GM12878 (cell line): ENCODE results near the gene ESPL1. TPM values are rescaled to one million over a fixed set of nuclear protein-coding genes. Genes with fewer than 3 reads are reported as not detected.

Source experiments
- ATAC-seq: fragments of 200-7000 bp; cut with Tn5 transposase; 3 replicates; pipeline ENCODE4 v1.9.1; 2020; ENCODE audit warnings: mild to moderate bottlenecking, moderate library complexity
- BruUV-seq: library from RNA; stranded (reverse); fragments of 400-500 nt; replicated peaks from 2 replicates; lab custom pipeline; 2021; lab: Mats Ljungman, UMichigan
- CTCF ChIA-PET: fragments of 300-600 bp; sonication (Branson Sonifier 250); formaldehyde crosslinking; extraction: SDS; loops from one replicate; lab custom pipeline; 2021; ENCODE audit warnings: inconsistent platforms; lab: Yijun Ruan, JAX
- POLR2A ChIA-PET: fragments of 350-600 bp; formaldehyde crosslinking; extraction: SDS; loops from one replicate; lab custom pipeline; 2021; ENCODE audit warnings: inconsistent platforms; lab: Charles Lee
- RAD21 ChIA-PET: fragments of 300-600 bp; sonication (Branson Sonifier 250); formaldehyde crosslinking; loops from one replicate; lab custom pipeline; 2023; ENCODE audit warnings: antibody characterized with exemption; ENCODE audit not compliant: unreplicated experiment; lab: Charles Lee
- SMC1A ChIA-PET: fragments of 300-600 bp; sonication (Branson Sonifier 250); formaldehyde crosslinking; loops from one replicate; lab custom pipeline; 2023; ENCODE audit not compliant: unreplicated experiment, uncharacterized antibody; lab: Charles Lee
- DNase-seq: peaks from one replicate; pipeline ENCODE4 v3.0.0-alpha.2; 2011; ENCODE audit warnings: low read depth, low spot score
- FAIRE-seq: peaks from 3 replicates; lab custom pipeline; 2011; peaks lifted over from hg19 to GRCh38; lab: Jason Lieb, UNC
- H2AFZ ChIP-seq: 2 replicates; pipeline ENCODE4 v1.6.0; 2011; ENCODE audit warnings: low read depth, low read length, control low read depth; ENCODE audit not compliant: control insufficient read depth
- H3K27ac ChIP-seq: 2 replicates; pipeline ENCODE4 v1.5.1; 2011; ENCODE audit warnings: control low read depth; ENCODE audit not compliant: control insufficient read depth, insufficient read depth
- H3K27me3 ChIP-seq, 2 experiments: replicated peaks in 1 of 2; 2 replicates each; pipeline versions ENCODE4 v1.6.0 to v1.6.1; 2011; ENCODE audit warnings: low read length in 1 of 2; ENCODE audit not compliant: control insufficient read depth in 2 of 2, insufficient read depth in 2 of 2
- H3K36me3 ChIP-seq, 2 experiments: 2 replicates each; pipeline ENCODE4 v1.5.1; 2011; ENCODE audit warnings: low read length in 1 of 2; ENCODE audit not compliant: control insufficient read depth in 2 of 2, insufficient read depth in 2 of 2
- H3K4me1 ChIP-seq: 2 replicates; pipeline ENCODE4 v1.6.1; 2011; ENCODE audit warnings: mild to moderate bottlenecking, low read length, moderate library complexity, mixed read lengths; ENCODE audit not compliant: control insufficient read depth, insufficient read depth
- H3K4me2 ChIP-seq: 2 replicates; pipeline ENCODE4 v1.6.0; 2011; ENCODE audit warnings: control low read depth; ENCODE audit not compliant: control insufficient read depth, insufficient read depth
- H3K4me3 ChIP-seq: fragments of 200-600 bp; sonication (generic); 2 replicates; pipeline ENCODE4 v1.5.1; 2016
- H3K79me2 ChIP-seq: 2 replicates; pipeline ENCODE4 v1.6.0; 2011; ENCODE audit warnings: low read length; ENCODE audit not compliant: control insufficient read depth, insufficient read depth
- H3K9ac ChIP-seq: 2 replicates; pipeline ENCODE4 v1.8.0; 2011; ENCODE audit warnings: low read length, control low read depth, mixed read lengths; ENCODE audit not compliant: control insufficient read depth, insufficient read depth
- H3K9me3 ChIP-seq: replicated peaks from 3 replicates; pipeline ENCODE4 v1.5.1; 2011; ENCODE audit warnings: mild to moderate bottlenecking, low read length; ENCODE audit not compliant: control insufficient read depth, insufficient read depth
- H4K20me1 ChIP-seq: 2 replicates; pipeline ENCODE4 v1.6.0; 2011; ENCODE audit not compliant: control insufficient read depth, insufficient read depth
- HDAC6 ChIP-seq: fragments of 200-600 bp; sonication (generic); IDR thresholded peaks from one replicate; pipeline ENCODE4 v1.8.0; 2017; ENCODE audit warnings: antibody characterized with exemption; ENCODE audit not compliant: unreplicated experiment
- ZNF384 ChIP-seq: IDR thresholded peaks from 2 replicates; pipeline ENCODE4 v1.6.1; 2012; ENCODE audit warnings: low read depth, mild to moderate bottlenecking, low read length, improper control_type of control experiment, borderline replicate concordance
- WGBS: methylation state at CpG from one replicate; pipeline ENCODE4 v1.1.6; 2016; ENCODE audit warnings: low lambda C conversion rate; ENCODE audit not compliant: insufficient replicate concordance, insufficient coverage; ENCODE audit errors: missing lambda C conversion rate; 5-methylcytosine and 5-hydroxymethylcytosine counted together
- in situ Hi-C: fragments of 300-500 bp; cut with MboI; formaldehyde crosslinking; loops from 9 replicates; pipeline ENCODE4 v1.14.3; 2018; ENCODE audit warnings: mixed read lengths
- intact Hi-C: fragments of 100-400 bp; cut with micrococcal nuclease; formaldehyde crosslinking; loops from one replicate; pipeline ENCODE4 v1.14.2; 2022; ENCODE audit not compliant: unreplicated experiment
- polyA plus RNA-seq, 11 experiments: library from polyadenylated mRNA; depleted of rRNA in 4 of 11; unstranded in 6 of 11; stranded (reverse) in 5 of 11; fragments of >200 nt; fragmentation: Nextera tagmentation in 4 of 11; fragmentation: Illumina TruSeq in 1 of 11; extraction: Ambion mirVana in 4 of 11; extraction: Trizol in 1 of 11; gene quantifications; 1 replicate in 1 of 11; 2 replicates in 10 of 11; pipeline versions ENCODE4 v1.2.1 to v1.2.3, GENCODE V29; 2011 to 2016; ENCODE audit warnings: inconsistent platforms in 2 of 11, missing spikeins in 2 of 11, low read depth in 1 of 11
- total RNA-seq, 4 experiments: library from RNA; depleted of rRNA in 3 of 4; stranded (reverse); fragments of >200 nt in 3 of 4; fragmentation: Illumina TruSeq in 1 of 4; extraction: Trizol in 1 of 4; gene quantifications; 2 replicates each; pipeline versions ENCODE4 v1.2.1 to v1.2.3, GENCODE V29; 2013 to 2021
- TF ChIP-seq, protein P1 (sequence below): fragments of 450-650 bp; IDR thresholded peaks from 2 replicates; pipeline ENCODE4 v1.6.1; 2017; ENCODE audit warnings: antibody characterized with exemption, mild to moderate bottlenecking, moderate library complexity

Gene ESPL1
- total and polyA plus RNA-seq, 10 of the 15 experiments (the other 5 are each of a cell fraction or from before 2014, with no cell fraction given) = 2.1 to 61.9 (median 21.2) TPM

DNA sequence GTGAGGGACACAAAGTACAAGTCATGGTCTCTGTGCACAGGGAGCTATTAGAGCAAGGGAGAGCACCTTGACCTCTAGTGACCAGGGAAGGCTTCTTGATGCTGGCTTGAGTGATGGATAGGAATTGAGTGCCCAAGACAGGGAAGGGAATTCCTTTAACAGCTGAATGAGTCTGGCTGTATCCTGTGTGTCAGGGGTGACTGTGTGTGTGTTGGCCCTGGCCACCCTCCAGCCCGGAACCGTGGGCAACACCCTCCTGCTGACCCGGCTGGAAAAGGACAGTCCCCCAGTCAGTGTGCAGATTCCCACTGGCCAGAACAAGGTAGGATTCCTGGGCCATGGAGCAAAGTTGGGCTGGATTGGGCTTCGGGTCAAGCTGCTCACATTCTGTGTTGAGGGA lies 21.8 kb downstream of the ESPL1 start:
- Histone ChIP-seq H3K79me2 (no peaks in the 10 kb centered on the region), H3K27ac (no peak overlapping the region), H3K27me3 (no peaks in the 10 kb centered on the region), H2AFZ (no peak overlapping the region), H3K36me3 (peaks cover 19% of the 10 kb centered on the region in 2 experiments), H3K9ac (no peak overlapping the region), H3K4me2 (no peak overlapping the region), H3K4me3 (no peak overlapping the region), H4K20me1 (no peaks in the 10 kb centered on the region), H3K4me1 (no peaks in the 10 kb centered on the region; the same call in 1 of the 2 replicates), H3K9me3 (no peaks in the 10 kb centered on the region)
- DNase-seq = no peak
- POLR2A ChIA-PET = interaction anchor here (1.5 kb wide), 1 partner anchor 76 kb away, joined by 3 read pairs; no protein-coding TSS in a partner anchor
- intact Hi-C loops = no loop called here
- 98% methylated on average over 4 of the region's 4 CpGs for WGBS
- no TSS peak for BruUV-seq
- ATAC-seq = no peak
- FAIRE-seq = no peak
- SMC1A ChIA-PET = interaction anchor here (5.1 to 10.8 kb wide), 2 partner anchors 77 to 130 kb away, joined by 35 to 96 read pairs; no protein-coding TSS in a partner anchor
- in situ Hi-C loops = loop anchor here (5.0 kb wide), 2 partner anchors 78 to 128 kb away; no protein-coding TSS in a partner anchor
- TF ChIP-seq HDAC6 = no peak
- TF ChIP-seq, protein P1, sequence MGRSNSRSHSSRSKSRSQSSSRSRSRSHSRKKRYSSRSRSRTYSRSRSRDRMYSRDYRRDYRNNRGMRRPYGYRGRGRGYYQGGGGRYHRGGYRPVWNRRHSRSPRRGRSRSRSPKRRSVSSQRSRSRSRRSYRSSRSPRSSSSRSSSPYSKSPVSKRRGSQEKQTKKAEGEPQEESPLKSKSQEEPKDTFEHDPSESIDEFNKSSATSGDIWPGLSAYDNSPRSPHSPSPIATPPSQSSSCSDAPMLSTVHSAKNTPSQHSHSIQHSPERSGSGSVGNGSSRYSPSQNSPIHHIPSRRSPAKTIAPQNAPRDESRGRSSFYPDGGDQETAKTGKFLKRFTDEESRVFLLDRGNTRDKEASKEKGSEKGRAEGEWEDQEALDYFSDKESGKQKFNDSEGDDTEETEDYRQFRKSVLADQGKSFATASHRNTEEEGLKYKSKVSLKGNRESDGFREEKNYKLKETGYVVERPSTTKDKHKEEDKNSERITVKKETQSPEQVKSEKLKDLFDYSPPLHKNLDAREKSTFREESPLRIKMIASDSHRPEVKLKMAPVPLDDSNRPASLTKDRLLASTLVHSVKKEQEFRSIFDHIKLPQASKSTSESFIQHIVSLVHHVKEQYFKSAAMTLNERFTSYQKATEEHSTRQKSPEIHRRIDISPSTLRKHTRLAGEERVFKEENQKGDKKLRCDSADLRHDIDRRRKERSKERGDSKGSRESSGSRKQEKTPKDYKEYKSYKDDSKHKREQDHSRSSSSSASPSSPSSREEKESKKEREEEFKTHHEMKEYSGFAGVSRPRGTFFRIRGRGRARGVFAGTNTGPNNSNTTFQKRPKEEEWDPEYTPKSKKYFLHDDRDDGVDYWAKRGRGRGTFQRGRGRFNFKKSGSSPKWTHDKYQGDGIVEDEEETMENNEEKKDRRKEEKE = no peak
- no peak for TF ChIP-seq ZNF384
- CTCF ChIA-PET = interaction anchor here (1.2 to 12.9 kb wide), 11 partner anchors 10 to 224 kb away, joined by 3 to 315 read pairs (median 10); partner anchors contain the start of genes ESPL1, ITGB7 and MYG1
- RAD21 ChIA-PET = interaction anchor here (0.6 to 8.2 kb wide), 4 partner anchors 10 to 349 kb away, joined by 3 to 102 read pairs (median 4); partner anchors contain the start of gene MYG1
